HG02970 (cell line): ENCODE measurements around the gene ZNF765.
"Not testable (repeated sequence)": the region's sequence is repeated elsewhere in the genome, so short reads cannot be mapped to it uniquely, and the experiment has no call there.

ENCODE experiments used
- ATAC-seq: cut with Tn5 transposase; IDR thresholded peaks from one replicate; pipeline ENCODE4 v1.9.1; 2021; ENCODE audit warnings: mild to moderate bottlenecking, moderate library complexity, moderate number of reproducible peaks; ENCODE audit not compliant: unreplicated experiment, low FRiP score

ZNF765 gene

DNA sequence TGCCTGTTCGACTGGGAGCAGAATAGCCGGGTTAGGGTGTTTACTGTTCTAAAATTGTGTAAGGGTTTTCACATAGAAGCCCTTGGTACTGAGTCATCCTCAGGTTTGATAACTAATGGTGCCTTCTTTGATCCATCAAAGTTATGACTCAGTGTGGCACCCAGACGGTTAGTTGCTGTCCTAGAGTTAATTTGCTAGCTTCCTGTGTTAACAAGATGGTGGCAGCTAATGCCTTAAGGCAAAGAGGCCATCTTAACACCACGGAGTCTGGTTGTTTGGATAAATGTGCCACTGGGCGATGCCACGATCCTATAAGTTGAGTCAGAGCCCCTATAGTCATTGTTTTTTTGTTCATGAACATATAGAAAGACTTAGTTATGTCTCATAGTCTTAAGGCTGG, 80.5 kb downstream of the ZNF765 start:
- not testable (repeated sequence) for ATAC-seq
